ENCODE data around the gene SNX17. TPM values are rescaled to one million over a fixed set of nuclear protein-coding genes. Genes with fewer than 3 reads are reported as not detected.

SNX17 gene
- total and polyA plus RNA-seq, 2 of the 13 experiments (the other 11 are each of a cell fraction or from before 2014, with no cell fraction given), result 75.0 to 109 TPM

DNA sequence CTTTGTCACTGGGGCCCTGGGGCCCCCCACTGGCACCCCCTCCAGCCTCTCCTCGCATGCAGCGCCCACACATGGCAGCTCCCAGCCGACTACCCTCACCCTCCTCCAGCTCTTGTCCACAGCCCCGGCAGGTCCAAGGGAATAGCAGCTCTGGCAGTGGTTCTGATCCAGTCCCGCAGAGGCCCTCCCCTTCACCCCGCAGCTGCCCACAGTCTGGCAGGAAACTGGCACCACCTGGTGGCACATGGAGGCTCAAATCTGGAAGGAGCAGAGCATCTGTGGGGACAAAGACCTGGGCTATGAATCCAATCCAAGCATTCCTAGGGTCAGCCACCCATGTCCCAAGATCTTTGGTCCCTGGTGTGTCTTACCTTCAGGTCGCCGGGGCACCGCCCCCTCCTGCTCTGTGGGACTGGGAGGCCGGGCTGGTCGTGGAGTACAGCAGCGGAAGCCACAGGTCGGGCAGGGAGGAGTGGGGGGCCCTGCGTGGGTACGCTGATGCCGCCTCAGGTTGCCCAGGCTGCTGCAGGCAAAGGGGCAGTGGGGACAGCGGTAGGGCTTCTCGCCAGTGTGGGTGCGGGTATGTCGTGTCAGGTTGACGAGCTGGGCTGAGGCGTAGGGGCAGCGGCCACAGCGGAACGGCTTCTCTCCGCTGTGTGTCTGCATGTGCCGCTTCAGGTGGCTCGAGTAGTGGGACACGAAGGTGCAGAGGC lies 7.8 kb downstream of the SNX17 start (continued):
- no peak for TF ChIP-seq ZNF460 (CRISPR knock-in tag; IDR thresholded peaks at IDR 0.05; ENCODE audit: borderline replicate concordance)
- peak; percentile 91 for TF ChIP-seq PAF1 (CRISPR knock-in tag; IDR thresholded peaks at IDR 0.05)
- TF ChIP-seq ZNF350 (CRISPR knock-in tag; IDR thresholded peaks at IDR 0.05; ENCODE audit: borderline replicate concordance, low read depth), result peak; percentile 58; the same call in 1 of the 2 replicates
- TF ChIP-seq POLR2G (IDR thresholded peaks at IDR 0.05; ENCODE audit: low read depth, low read length), result peak; percentile 22; the same call in 1 of the 2 replicates
- 0 out of 2 replicates have a peak, but pooled peaks have one; percentile 18 for TF ChIP-seq DR1 (CRISPR knock-in tag; IDR thresholded peaks at IDR 0.05)
- TF ChIP-seq HIVEP1 (CRISPR knock-in tag; IDR thresholded peaks at IDR 0.05), result peak; percentile 58

DNA sequence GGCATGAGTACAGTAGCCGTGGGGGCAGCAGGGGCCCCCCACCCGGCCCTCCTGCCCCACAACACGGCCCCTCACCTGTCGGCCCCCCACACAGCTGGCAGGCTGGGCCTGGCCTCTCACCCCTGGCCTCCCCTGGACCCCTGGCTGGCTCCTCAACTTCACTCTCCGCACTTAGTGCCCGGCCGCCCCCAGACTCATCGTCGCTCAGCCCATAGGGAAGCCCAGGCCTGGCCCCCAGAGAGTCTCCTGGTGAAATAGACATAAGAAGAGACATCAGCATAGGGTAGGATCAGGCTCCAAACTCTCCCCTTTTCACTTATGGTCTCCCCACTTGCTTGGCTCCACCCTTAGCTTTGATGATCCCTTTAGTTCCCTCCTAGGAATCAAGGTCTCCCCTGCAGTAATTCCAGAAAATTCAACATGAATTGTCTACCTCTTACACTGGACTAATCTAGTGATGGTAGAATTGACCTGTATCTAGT lies 8.4 kb downstream of the SNX17 start:
- Histone ChIP-seq H4K20me1 (ENCODE audit: insufficient read depth, low read length) (peaks cover 3% of the 10 kb centered on the region; the same call in 1 of the 2 replicates), H3K27ac (ENCODE audit: extremely low read length, insufficient read depth, low read length) (peak overlapping the region; percentile 85), H3K4me1 (ENCODE audit: insufficient read depth, low read length) (peaks cover 26% of the 10 kb centered on the region), H3K9me3 (ENCODE audit: low read length) (no peaks in the 10 kb centered on the region), H3K4me3 (replicated peaks in 1 of 3; ENCODE audit: insufficient read depth in 1 of 3, low read depth in 2 of 3, low read length in 3 of 3) (peak overlapping the region in 1 of 3 experiments; percentile 75; a peak in 1 of 6 replicates), H3K79me2 (ENCODE audit: insufficient read depth, low read length) (peaks cover 4% of the 10 kb centered on the region), H3K9ac (ENCODE audit: insufficient read depth, low read depth, low read length) (peak overlapping the region; percentile 75; the same call in 1 of the 2 replicates), H3K4me2 (ENCODE audit: low read depth, low read length) (peak overlapping the region; percentile 90), H2AFZ (ENCODE audit: low read length) (no peak overlapping the region), H3K27me3 (ENCODE audit: control insufficient read depth in 1 of 2, insufficient read depth in 2 of 2, low read length in 2 of 2) (no peaks in the 10 kb centered on the region), H3K36me3 (replicated peaks in 1 of 2; ENCODE audit: control insufficient read depth in 1 of 2, insufficient read depth in 2 of 2, low read length in 2 of 2) (peaks cover 47 to 71% of the 10 kb centered on the region in 2 experiments)
- no peak for ATAC-seq
- ChIA-PET CTCF (ENCODE audit: low intra/inter-chr PET ratio, low total read pairs) (interaction anchor here (0.8 kb wide), 1 partner anchor 58 kb away, joined by 3 read pairs; no protein-coding TSS in a partner anchor), POLR2A (interaction anchor here (1.2 to 5.1 kb wide), 8 partner anchors 8 to 86 kb away, joined by 3 to 38 read pairs (median 14); partner anchors contain the start of genes EIF2B4, GTF3C2, MPV17 and PPM1G)
- FAIRE-seq, result no peak
- intact Hi-C loops (cut with micrococcal nuclease; ENCODE audit: unreplicated experiment) (loop anchor here (1.0 to 10.0 kb wide), 2 partner anchors 58 to 124 kb away; no protein-coding TSS in a partner anchor), in situ Hi-C loops (cut with HindIII; ENCODE audit: extremely low pct_ligation_motif_present, low pct_unique_long_range_greater_than_20kb) (no loop called here)
- WGBS (ENCODE audit: low lambda C conversion rate), result 96% methylated on average over 6 of the region's 9 CpGs
- DNase-seq (ENCODE audit: low spot score), result no peak
- no TSS peak for BruUV-seq (replicated peaks)
- TF ChIP-seq SP140L (CRISPR knock-in tag; IDR thresholded peaks at IDR 0.05; ENCODE audit: borderline replicate concordance) (no peak), HNRNPLL (IDR thresholded peaks at IDR 0.05; ENCODE audit: low read depth, low read length, poor library complexity, severe bottlenecking) (peak; percentile 13), REL (CRISPR knock-in tag; conservative IDR thresholded peaks at IDR 0.05) (peak; percentile 48), AGO2 (optimal IDR thresholded peaks at IDR 0.05; ENCODE audit: low read depth, low read length) (peak; percentile 49), NONO (IDR thresholded peaks at IDR 0.05) (no peak), NONO (CRISPR knock-in tag; conservative IDR thresholded peaks at IDR 0.05) (0 out of 2 replicates have a peak, but pooled peaks have one; percentile 5), TP53 (CRISPR knock-in tag; conservative IDR thresholded peaks at IDR 0.05) (no peak), GATAD1 (CRISPR knock-in tag; IDR thresholded peaks at IDR 0.05) (no peak)
- TF ChIP-seq, protein P1, sequence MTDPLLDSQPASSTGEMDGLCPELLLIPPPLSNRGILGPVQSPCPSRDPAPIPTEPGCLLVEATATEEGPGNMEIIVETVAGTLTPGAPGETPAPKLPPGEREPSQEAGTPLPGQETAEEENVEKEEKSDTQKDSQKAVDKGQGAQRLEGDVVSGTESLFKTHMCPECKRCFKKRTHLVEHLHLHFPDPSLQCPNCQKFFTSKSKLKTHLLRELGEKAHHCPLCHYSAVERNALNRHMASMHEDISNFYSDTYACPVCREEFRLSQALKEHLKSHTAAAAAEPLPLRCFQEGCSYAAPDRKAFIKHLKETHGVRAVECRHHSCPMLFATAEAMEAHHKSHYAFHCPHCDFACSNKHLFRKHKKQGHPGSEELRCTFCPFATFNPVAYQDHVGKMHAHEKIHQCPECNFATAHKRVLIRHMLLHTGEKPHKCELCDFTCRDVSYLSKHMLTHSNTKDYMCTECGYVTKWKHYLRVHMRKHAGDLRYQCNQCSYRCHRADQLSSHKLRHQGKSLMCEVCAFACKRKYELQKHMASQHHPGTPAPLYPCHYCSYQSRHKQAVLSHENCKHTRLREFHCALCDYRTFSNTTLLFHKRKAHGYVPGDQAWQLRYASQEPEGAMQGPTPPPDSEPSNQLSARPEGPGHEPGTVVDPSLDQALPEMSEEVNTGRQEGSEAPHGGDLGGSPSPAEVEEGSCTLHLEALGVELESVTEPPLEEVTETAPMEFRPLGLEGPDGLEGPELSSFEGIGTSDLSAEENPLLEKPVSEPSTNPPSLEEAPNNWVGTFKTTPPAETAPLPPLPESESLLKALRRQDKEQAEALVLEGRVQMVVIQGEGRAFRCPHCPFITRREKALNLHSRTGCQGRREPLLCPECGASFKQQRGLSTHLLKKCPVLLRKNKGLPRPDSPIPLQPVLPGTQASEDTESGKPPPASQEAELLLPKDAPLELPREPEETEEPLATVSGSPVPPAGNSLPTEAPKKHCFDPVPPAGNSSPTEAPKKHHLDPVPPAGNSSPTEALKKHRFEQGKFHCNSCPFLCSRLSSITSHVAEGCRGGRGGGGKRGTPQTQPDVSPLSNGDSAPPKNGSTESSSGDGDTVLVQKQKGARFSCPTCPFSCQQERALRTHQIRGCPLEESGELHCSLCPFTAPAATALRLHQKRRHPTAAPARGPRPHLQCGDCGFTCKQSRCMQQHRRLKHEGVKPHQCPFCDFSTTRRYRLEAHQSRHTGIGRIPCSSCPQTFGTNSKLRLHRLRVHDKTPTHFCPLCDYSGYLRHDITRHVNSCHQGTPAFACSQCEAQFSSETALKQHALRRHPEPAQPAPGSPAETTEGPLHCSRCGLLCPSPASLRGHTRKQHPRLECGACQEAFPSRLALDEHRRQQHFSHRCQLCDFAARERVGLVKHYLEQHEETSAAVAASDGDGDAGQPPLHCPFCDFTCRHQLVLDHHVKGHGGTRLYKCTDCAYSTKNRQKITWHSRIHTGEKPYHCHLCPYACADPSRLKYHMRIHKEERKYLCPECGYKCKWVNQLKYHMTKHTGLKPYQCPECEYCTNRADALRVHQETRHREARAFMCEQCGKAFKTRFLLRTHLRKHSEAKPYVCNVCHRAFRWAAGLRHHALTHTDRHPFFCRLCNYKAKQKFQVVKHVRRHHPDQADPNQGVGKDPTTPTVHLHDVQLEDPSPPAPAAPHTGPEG (CRISPR knock-in tag; IDR thresholded peaks at IDR 0.05), result no peak

All from HepG2 (cell line).